DOHH2 (cell line): ENCODE measurements around the gene AGBL1.

Source experiments
- H3F3A ChIP-seq: fragments of 200-600 bp; sonication (generic), shearing (Covaris generic); 2 replicates; pipeline ENCODE4 v1.6.0; 2016; ENCODE audit warnings: antibody characterized with exemption, mild to moderate bottlenecking; ENCODE audit not compliant: control insufficient read depth, insufficient read depth
- H3K27ac ChIP-seq: fragments of 200-600 bp; sonication (generic); 2 replicates; pipeline ENCODE4 v1.5.1; 2014; ENCODE audit warnings: low read depth, mild to moderate bottlenecking, low read length, moderate library complexity
- H3K27me3 ChIP-seq: fragments of 200-600 bp; sonication (generic); 2 replicates; pipeline ENCODE4 v1.6.1; 2014; ENCODE audit warnings: mild to moderate bottlenecking, low read length, mixed read lengths; ENCODE audit not compliant: control insufficient read depth
- H3K36me3 ChIP-seq: fragments of 200-600 bp; sonication (generic); 2 replicates; pipeline ENCODE4 v1.6.1; 2014; ENCODE audit warnings: mild to moderate bottlenecking, low read length, moderate library complexity, mixed read lengths; ENCODE audit not compliant: control insufficient read depth
- H3K4me1 ChIP-seq: fragments of 200-600 bp; sonication (generic); 2 replicates; pipeline ENCODE4 v1.6.1; 2014; ENCODE audit warnings: mild to moderate bottlenecking, low read length, mixed read lengths; ENCODE audit not compliant: control insufficient read depth
- H3K4me2 ChIP-seq: fragments of 200-600 bp; sonication (generic); 2 replicates; pipeline ENCODE4 v1.6.0; 2014; ENCODE audit warnings: mild to moderate bottlenecking, low read length, moderate library complexity
- H3K4me3 ChIP-seq: fragments of 200-600 bp; sonication (generic); 2 replicates; pipeline ENCODE4 v1.5.1; 2014; ENCODE audit warnings: mild to moderate bottlenecking, low read length, mixed read lengths
- H3K79me2 ChIP-seq: fragments of 200-600 bp; sonication (generic); 2 replicates; pipeline ENCODE4 v1.6.1; 2014; ENCODE audit warnings: mild to moderate bottlenecking, low read length, mixed read lengths; ENCODE audit not compliant: control insufficient read depth
- H3K9me2 ChIP-seq: fragments of 200-600 bp; sonication (generic); replicated peaks from 2 replicates; pipeline ENCODE4 v1.6.1; 2014; ENCODE audit warnings: mild to moderate bottlenecking, low read length, mixed read lengths; ENCODE audit not compliant: control insufficient read depth
- H3K9me3 ChIP-seq: fragments of 200-600 bp; sonication (generic); 2 replicates; pipeline ENCODE4 v1.6.1; 2014; ENCODE audit warnings: antibody characterized with exemption, low read length, mixed read lengths; ENCODE audit not compliant: control insufficient read depth, insufficient read depth
- H4K20me1 ChIP-seq: fragments of 200-600 bp; sonication (generic); 2 replicates; pipeline ENCODE4 v1.6.0; 2014; ENCODE audit warnings: low read depth, mild to moderate bottlenecking, antibody characterized with exemption, low read length, moderate library complexity; ENCODE audit not compliant: control insufficient read depth, insufficient read depth
- EZH2phosphoT487 ChIP-seq: fragments of 200-600 bp; sonication (generic); IDR thresholded peaks from 2 replicates; pipeline ENCODE4 v1.6.1; 2017; ENCODE audit warnings: borderline replicate concordance, mild to moderate bottlenecking, antibody characterized with exemption, low read length, moderate library complexity, mixed read lengths
- TF ChIP-seq, protein P1 (sequence below): fragments of 200-600 bp; sonication (generic); IDR thresholded peaks from one replicate; pipeline ENCODE4 v1.5.1; 2014; ENCODE audit warnings: antibody characterized with exemption, mild to moderate bottlenecking, low read depth, low read length; ENCODE audit not compliant: poor library complexity, severe bottlenecking

AGBL1 gene

GRCh38 chr15:86439614-86440013 lies 359.9 kb downstream of the AGBL1 start:
- no peak overlapping the region for H3K4me2 ChIP-seq
- H3F3A ChIP-seq = no peaks in the 10 kb centered on the region
- TF ChIP-seq, protein P1, sequence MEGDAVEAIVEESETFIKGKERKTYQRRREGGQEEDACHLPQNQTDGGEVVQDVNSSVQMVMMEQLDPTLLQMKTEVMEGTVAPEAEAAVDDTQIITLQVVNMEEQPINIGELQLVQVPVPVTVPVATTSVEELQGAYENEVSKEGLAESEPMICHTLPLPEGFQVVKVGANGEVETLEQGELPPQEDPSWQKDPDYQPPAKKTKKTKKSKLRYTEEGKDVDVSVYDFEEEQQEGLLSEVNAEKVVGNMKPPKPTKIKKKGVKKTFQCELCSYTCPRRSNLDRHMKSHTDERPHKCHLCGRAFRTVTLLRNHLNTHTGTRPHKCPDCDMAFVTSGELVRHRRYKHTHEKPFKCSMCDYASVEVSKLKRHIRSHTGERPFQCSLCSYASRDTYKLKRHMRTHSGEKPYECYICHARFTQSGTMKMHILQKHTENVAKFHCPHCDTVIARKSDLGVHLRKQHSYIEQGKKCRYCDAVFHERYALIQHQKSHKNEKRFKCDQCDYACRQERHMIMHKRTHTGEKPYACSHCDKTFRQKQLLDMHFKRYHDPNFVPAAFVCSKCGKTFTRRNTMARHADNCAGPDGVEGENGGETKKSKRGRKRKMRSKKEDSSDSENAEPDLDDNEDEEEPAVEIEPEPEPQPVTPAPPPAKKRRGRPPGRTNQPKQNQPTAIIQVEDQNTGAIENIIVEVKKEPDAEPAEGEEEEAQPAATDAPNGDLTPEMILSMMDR = no peak
- H3K9me3 ChIP-seq = no peaks in the 10 kb centered on the region
- no peaks in the 10 kb centered on the region for H3K9me2 ChIP-seq
- H4K20me1 ChIP-seq = no peaks in the 10 kb centered on the region
- H3K4me3 ChIP-seq = no peak overlapping the region
- no peaks in the 10 kb centered on the region for H3K79me2 ChIP-seq
- no peaks in the 10 kb centered on the region for H3K27me3 ChIP-seq
- H3K4me1 ChIP-seq = no peaks in the 10 kb centered on the region
- H3K36me3 ChIP-seq = no peaks in the 10 kb centered on the region
- no peak overlapping the region for H3K27ac ChIP-seq

- Histone ChIP-seq H3K27me3 (no peaks in the 10 kb centered on the region), H4K20me1 (no peaks in the 10 kb centered on the region), H3K4me2 (no peak overlapping the region), H3K9me3 (no peaks in the 10 kb centered on the region), H3K4me1 (no peaks in the 10 kb centered on the region), H3K27ac (no peak overlapping the region), H3K79me2 (no peaks in the 10 kb centered on the region), H3F3A (no peaks in the 10 kb centered on the region), H3K36me3 (no peaks in the 10 kb centered on the region), H3K9me2 (no peaks in the 10 kb centered on the region), H3K4me3 (no peak overlapping the region)
- TF ChIP-seq EZH2phosphoT487 = no peak
- TF ChIP-seq, protein P1 = no peak
These were observed 364.9 kb downstream of the AGBL1 start for GRCh38 chr15:86444527-86444926.

GRCh38 chr15:86445579-86446252 lies 366.0 kb downstream of the AGBL1 start:
- no peak overlapping the region for H3K4me3 ChIP-seq
- no peaks in the 10 kb centered on the region for H3K79me2 ChIP-seq
- no peaks in the 10 kb centered on the region for H3K9me3 ChIP-seq
- H3K9me2 ChIP-seq = no peaks in the 10 kb centered on the region
- H3K36me3 ChIP-seq = no peaks in the 10 kb centered on the region
- no peaks in the 10 kb centered on the region for H3K27me3 ChIP-seq
- H3K27ac ChIP-seq = no peak overlapping the region
- H4K20me1 ChIP-seq = no peaks in the 10 kb centered on the region
- H3K4me1 ChIP-seq = no peaks in the 10 kb centered on the region
- no peak for TF ChIP-seq EZH2phosphoT487
- TF ChIP-seq, protein P1 = no peak
- H3K4me2 ChIP-seq = no peak overlapping the region
- no peaks in the 10 kb centered on the region for H3F3A ChIP-seq
